ENCODE measurements around the gene MAP1B. TPM values are rescaled to one million over a fixed set of nuclear protein-coding genes. Genes with fewer than 3 reads are reported as not detected.

Gene MAP1B
- total RNA-seq, 1 experiment from 2014 or later, result 8.9 TPM

DNA sequence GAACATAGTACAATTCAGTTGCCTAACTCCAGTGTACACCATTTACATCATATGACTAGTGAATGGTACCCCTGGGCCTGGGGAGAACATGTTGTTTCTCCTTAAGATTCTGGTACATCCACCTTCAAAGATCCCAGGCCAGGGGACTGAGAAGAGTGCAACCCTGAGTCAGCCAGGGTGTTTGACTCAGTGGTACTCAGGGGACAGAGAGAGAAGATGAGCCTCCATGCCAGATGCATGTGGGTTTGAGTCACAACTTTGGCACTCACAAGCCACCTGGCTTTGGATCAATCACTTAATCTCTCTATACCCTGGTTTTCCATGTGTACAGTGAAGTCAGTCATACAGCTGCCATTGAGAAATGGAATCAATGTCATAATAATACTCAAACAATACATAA is 53.7 kb downstream of the MAP1B start:
- intact Hi-C loops (cut with micrococcal nuclease), result no loop called here
- Histone ChIP-seq H2AFZ (ENCODE audit: low read depth, low read length, poor library complexity, severe bottlenecking) (no peak overlapping the region), H3K4me3 (replicated peaks in 1 of 2; ENCODE audit: low read depth in 1 of 2, low read length in 2 of 2) (no peak overlapping the region), H3K36me3 (ENCODE audit: control insufficient read depth in 1 of 2, insufficient read depth in 2 of 2, low read length in 2 of 2) (no peaks in the 10 kb centered on the region), H4K20me1 (ENCODE audit: insufficient read depth) (no peaks in the 10 kb centered on the region), H3K4me1 (ENCODE audit: control insufficient read depth in 1 of 2, insufficient read depth in 2 of 2, low read length in 2 of 2) (no peaks in the 10 kb centered on the region), H3K4me2 (ENCODE audit: low read length) (no peak overlapping the region), H3K9ac (ENCODE audit: low read length) (no peak overlapping the region), H3K27ac (ENCODE audit: low read depth, low read length) (no peak overlapping the region), H3K27me3 (ENCODE audit: insufficient read depth, low read length) (no peaks in the 10 kb centered on the region), H3K9me2 (ENCODE audit: insufficient read depth) (no peaks in the 10 kb centered on the region), H3K9me3 (ENCODE audit: control insufficient read depth in 1 of 2, insufficient read depth in 1 of 2, low read depth in 1 of 2, low read length in 2 of 2) (no peaks in the 10 kb centered on the region), H3K79me2 (ENCODE audit: insufficient read depth, low read length) (no peaks in the 10 kb centered on the region)
- RAD21 ChIA-PET (ENCODE audit: low non-redundant PET in 1 of 2, low total read pairs in 2 of 2, uncharacterized antibody in 2 of 2, unreplicated experiment in 2 of 2), result no interaction called here
- ATAC-seq (no peak), DNase-seq (ENCODE audit: low read depth, low spot score) (no peak)
- no peak for TF ChIP-seq YY1 (IDR thresholded peaks at IDR 0.05; ENCODE audit: extremely low read depth, insufficient replicate concordance, low read depth, low read length)
- no peak for TF ChIP-seq CEBPB (IDR thresholded peaks at IDR 0.05; ENCODE audit: low read depth)
- TF ChIP-seq EZH2 (IDR thresholded peaks at IDR 0.05), result no peak
- TF ChIP-seq EGR1 (IDR thresholded peaks at IDR 0.05; ENCODE audit: low read depth), result no peak
- TF ChIP-seq JUND (IDR thresholded peaks at IDR 0.05), result no peak
- TF ChIP-seq ZNF274 (IDR thresholded peaks at IDR 0.05; ENCODE audit: low read depth, low read length), result no peak
- TF ChIP-seq POLR2AphosphoS5 (IDR thresholded peaks at IDR 0.05; ENCODE audit: low read depth, low read length), result no peak
- TF ChIP-seq ZFX (IDR thresholded peaks at IDR 0.05), result no peak
- no peak for TF ChIP-seq SIN3A (IDR thresholded peaks at IDR 0.05; ENCODE audit: low read depth)
- no peak for TF ChIP-seq SP1 (IDR thresholded peaks at IDR 0.05; ENCODE audit: low read depth)
- no peak for TF ChIP-seq REST (IDR thresholded peaks at IDR 0.05; ENCODE audit: low read depth)
- TF ChIP-seq, protein P1, sequence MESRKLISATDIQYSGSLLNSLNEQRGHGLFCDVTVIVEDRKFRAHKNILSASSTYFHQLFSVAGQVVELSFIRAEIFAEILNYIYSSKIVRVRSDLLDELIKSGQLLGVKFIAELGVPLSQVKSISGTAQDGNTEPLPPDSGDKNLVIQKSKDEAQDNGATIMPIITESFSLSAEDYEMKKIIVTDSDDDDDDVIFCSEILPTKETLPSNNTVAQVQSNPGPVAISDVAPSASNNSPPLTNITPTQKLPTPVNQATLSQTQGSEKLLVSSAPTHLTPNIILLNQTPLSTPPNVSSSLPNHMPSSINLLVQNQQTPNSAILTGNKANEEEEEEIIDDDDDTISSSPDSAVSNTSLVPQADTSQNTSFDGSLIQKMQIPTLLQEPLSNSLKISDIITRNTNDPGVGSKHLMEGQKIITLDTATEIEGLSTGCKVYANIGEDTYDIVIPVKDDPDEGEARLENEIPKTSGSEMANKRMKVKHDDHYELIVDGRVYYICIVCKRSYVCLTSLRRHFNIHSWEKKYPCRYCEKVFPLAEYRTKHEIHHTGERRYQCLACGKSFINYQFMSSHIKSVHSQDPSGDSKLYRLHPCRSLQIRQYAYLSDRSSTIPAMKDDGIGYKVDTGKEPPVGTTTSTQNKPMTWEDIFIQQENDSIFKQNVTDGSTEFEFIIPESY (IDR thresholded peaks at IDR 0.05; ENCODE audit: extremely low read depth, insufficient replicate concordance, low read length), result no peak
- TF ChIP-seq, protein P2, sequence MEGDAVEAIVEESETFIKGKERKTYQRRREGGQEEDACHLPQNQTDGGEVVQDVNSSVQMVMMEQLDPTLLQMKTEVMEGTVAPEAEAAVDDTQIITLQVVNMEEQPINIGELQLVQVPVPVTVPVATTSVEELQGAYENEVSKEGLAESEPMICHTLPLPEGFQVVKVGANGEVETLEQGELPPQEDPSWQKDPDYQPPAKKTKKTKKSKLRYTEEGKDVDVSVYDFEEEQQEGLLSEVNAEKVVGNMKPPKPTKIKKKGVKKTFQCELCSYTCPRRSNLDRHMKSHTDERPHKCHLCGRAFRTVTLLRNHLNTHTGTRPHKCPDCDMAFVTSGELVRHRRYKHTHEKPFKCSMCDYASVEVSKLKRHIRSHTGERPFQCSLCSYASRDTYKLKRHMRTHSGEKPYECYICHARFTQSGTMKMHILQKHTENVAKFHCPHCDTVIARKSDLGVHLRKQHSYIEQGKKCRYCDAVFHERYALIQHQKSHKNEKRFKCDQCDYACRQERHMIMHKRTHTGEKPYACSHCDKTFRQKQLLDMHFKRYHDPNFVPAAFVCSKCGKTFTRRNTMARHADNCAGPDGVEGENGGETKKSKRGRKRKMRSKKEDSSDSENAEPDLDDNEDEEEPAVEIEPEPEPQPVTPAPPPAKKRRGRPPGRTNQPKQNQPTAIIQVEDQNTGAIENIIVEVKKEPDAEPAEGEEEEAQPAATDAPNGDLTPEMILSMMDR (IDR thresholded peaks at IDR 0.05 in 2 of 3, conservative IDR thresholded peaks at IDR 0.05 in 1 of 3; ENCODE audit: borderline replicate concordance in 1 of 3, insufficient read depth in 1 of 3, low read depth in 2 of 3, low read length in 2 of 3), result no peak
- TF ChIP-seq FOSL1 (IDR thresholded peaks at IDR 0.05; ENCODE audit: low read depth), result no peak
- no peak for TF ChIP-seq MAX (IDR thresholded peaks at IDR 0.05)
- no peak for TF ChIP-seq POLR2A (IDR thresholded peaks at IDR 0.05; ENCODE audit: borderline replicate concordance, extremely low read depth, insufficient read depth, insufficient read length)
- TF ChIP-seq SRF (IDR thresholded peaks at IDR 0.05; ENCODE audit: low read depth), result no peak
- no TSS peak for BruUV-seq (replicated peaks)
- CTCF ChIA-PET, result interaction anchor here (0.6 kb wide), 1 partner anchor 97 kb away, joined by 3 read pairs; no protein-coding TSS in a partner anchor
- POLR2A ChIA-PET, result no interaction called here
